Hypothalamus (tissue), 51 donors: ENCODE data around the gene OR6C75.
"Not testable (repeated sequence)": the region's sequence is repeated elsewhere in the genome, so short reads cannot be mapped to it uniquely, and the experiment has no call there.

Source experiments
- DNase-seq, 51 donors: peaks; one replicate each; lab custom pipeline; 2025; lab: John Stamatoyannopoulos, UW

The OR6C75 gene

GRCh38 chr12:55362675-55363074, at the start of gene OR6C75:
TSS of gene OR6C75 (plus strand) at chr12:55362975. CDS start at chr12:55365111, 2,136 bp downstream.
- no peak for DNase-seq

- DNase-seq = no peak
These were observed 48.7 kb upstream of the OR6C75 start, which contains the start of gene OR6C1 for GRCh38 chr12:55314043-55314442. TSS of gene OR6C1 (plus strand) at chr12:55314343. CDS start at chr12:55320600, 6,257 bp downstream.

- DNase-seq = no peak
These were observed 42.6 kb upstream of the OR6C75 start for GRCh38 chr12:55320201-55320600.

- not testable (repeated sequence) for DNase-seq
These were observed 37.0 kb upstream of the OR6C75 start for GRCh38 chr12:55325801-55326200.

GRCh38 chr12:55330446-55330845, 32.3 kb upstream of the OR6C75 start, which contains the start of gene OR6C3:
TSS of gene OR6C3 (plus strand) at chr12:55330746. CDS start at chr12:55331701, 955 bp downstream.
- DNase-seq = no peak

GRCh38 chr12:55336002-55336401, 26.8 kb upstream of the OR6C75 start:
- no peak for DNase-seq

- DNase-seq = not testable (repeated sequence)
These were observed 7.4 kb upstream of the OR6C75 start for GRCh38 chr12:55355338-55355737.

GRCh38 chr12:55365086-55365485, 2.3 kb downstream of the OR6C75 start:
- DNase-seq = no peak

- no peak for DNase-seq
These were observed 9.7 kb downstream of the OR6C75 start for GRCh38 chr12:55372521-55372920.

- no peak for DNase-seq
These were observed 23.1 kb downstream of the OR6C75 start for GRCh38 chr12:55385891-55386290.

- no peak for DNase-seq
These were observed 29.4 kb downstream of the OR6C75 start for GRCh38 chr12:55392032-55392795.

GRCh38 chr12:55396326-55396725, 33.6 kb downstream of the OR6C75 start:
- DNase-seq = no peak

- DNase-seq = no peak
These were observed 37.5 kb downstream of the OR6C75 start, which contains the start of gene OR6C65 for GRCh38 chr12:55400229-55400628. TSS of gene OR6C65 (plus strand) at chr12:55400529. CDS start at chr12:55400529, 0 bp downstream.

- no peak for DNase-seq
These were observed 45.1 kb downstream of the OR6C75 start for GRCh38 chr12:55407866-55408265.

- DNase-seq = not testable (repeated sequence)
These were observed 46.4 kb downstream of the OR6C75 start for GRCh38 chr12:55409133-55409532.

GRCh38 chr12:55412138-55412537, 49.4 kb downstream of the OR6C75 start:
- not testable (repeated sequence) for DNase-seq

GRCh38 chr12:55413498-55414388, 51.0 kb downstream of the OR6C75 start:
- not testable (repeated sequence) for DNase-seq

GRCh38 chr12:55414396-55414823, 51.6 kb downstream of the OR6C75 start:
- not testable (repeated sequence) for DNase-seq

- not testable (repeated sequence) for DNase-seq
These were observed 52.1 kb downstream of the OR6C75 start for GRCh38 chr12:55414889-55415288.

GRCh38 chr12:55416961-55417360, 54.2 kb downstream of the OR6C75 start:
- DNase-seq = no peak
